Common myeloid progenitor, CD34-positive (primary cell): ENCODE results near the gene INSR.

Experiments used
- CTCF ChIA-PET: fragments of 350-600 bp; sonication (Branson Sonifier 250); formaldehyde crosslinking; loops from one replicate; lab custom pipeline; 2021; ENCODE audit warnings: antibody characterized with exemption; lab: Charles Lee
- POLR2A ChIA-PET: fragments of 350-600 bp; sonication (Branson Sonifier 250); formaldehyde crosslinking; loops from one replicate; lab custom pipeline; 2021; ENCODE audit warnings: antibody characterized with exemption; lab: Charles Lee
- DNase-seq, 3 donors: peaks; one replicate each; pipeline versions ENCODE4 v3.0.0 to v3.0.0-alpha.2; 2013
- H3K27ac ChIP-seq, 2 experiments: 1 replicate in 1 of 2; 2 replicates in 1 of 2; pipeline ENCODE4 v1.7.0; 2013; ENCODE audit warnings: inconsistent platforms in 2 of 2, low read length in 2 of 2, mild to moderate bottlenecking in 2 of 2, low read depth in 1 of 2, moderate library complexity in 1 of 2; ENCODE audit not compliant: severe bottlenecking in 2 of 2, insufficient read depth in 1 of 2, poor library complexity in 1 of 2
- H3K27me3 ChIP-seq, 5 experiments: replicated peaks in 2 of 5; 1 replicate in 3 of 5; 2 replicates in 2 of 5; pipeline versions ENCODE4 v1.6.1 to v1.7.0; 2013; ENCODE audit warnings: low read length in 4 of 5, mild to moderate bottlenecking in 2 of 5, moderate library complexity in 2 of 5, inconsistent platforms in 1 of 5; ENCODE audit not compliant: insufficient read depth in 5 of 5, control insufficient read depth in 4 of 5
- H3K36me3 ChIP-seq, 4 experiments: 1 replicate in 2 of 4; 2 replicates in 2 of 4; pipeline versions ENCODE4 v1.6.1 to v1.7.0; 2013; ENCODE audit warnings: low read length in 3 of 4, control low read depth in 1 of 4, mild to moderate bottlenecking in 1 of 4; ENCODE audit not compliant: control insufficient read depth in 4 of 4, insufficient read depth in 4 of 4
- H3K4me1 ChIP-seq, 4 experiments: 1 replicate in 3 of 4; 2 replicates in 1 of 4; pipeline versions ENCODE4 v1.6.1 to v1.7.1; 2013; ENCODE audit warnings: low read length in 3 of 4, mild to moderate bottlenecking in 3 of 4, control low read depth in 1 of 4, inconsistent platforms in 1 of 4, moderate library complexity in 1 of 4; ENCODE audit not compliant: control insufficient read depth in 4 of 4, insufficient read depth in 4 of 4; ENCODE audit errors: control extremely low read depth in 1 of 4
- H3K4me3 ChIP-seq, 7 experiments: 1 replicate in 4 of 7; 2 replicates in 3 of 7; pipeline versions ENCODE4 v1.5.1 to v1.7.0; 2013; ENCODE audit warnings: mild to moderate bottlenecking in 7 of 7, low read length in 6 of 7, moderate library complexity in 6 of 7, inconsistent platforms in 2 of 7, low read depth in 2 of 7, control low read depth in 1 of 7; ENCODE audit not compliant: insufficient read depth in 4 of 7, control insufficient read depth in 1 of 7; ENCODE audit errors: extremely low read depth in 1 of 7
- H3K9me3 ChIP-seq, 5 experiments: 1 replicate in 4 of 5; 2 replicates in 1 of 5; pipeline versions ENCODE4 v1.6.1 to v1.7.1; 2013; ENCODE audit warnings: low read length in 4 of 5, mild to moderate bottlenecking in 2 of 5, inconsistent platforms in 1 of 5, low read depth in 1 of 5, moderate library complexity in 1 of 5; ENCODE audit not compliant: control insufficient read depth in 4 of 5, insufficient read depth in 2 of 5; ENCODE audit errors: control extremely low read depth in 1 of 5
- WGBS: methylation state at CpG from one replicate; pipeline ENCODE4 v1.1.5; 2013; ENCODE audit not compliant: insufficient coverage; 5-methylcytosine and 5-hydroxymethylcytosine counted together

Gene INSR

GRCh38 chr19:7333198-7334118 is 39.2 kb upstream of the INSR start:
- ChIA-PET POLR2A (no interaction called here), CTCF (interaction anchor here (0.7 to 1.5 kb wide), 3 partner anchors 8 to 189 kb away, joined by 3 to 4 read pairs (median 3); no protein-coding TSS in a partner anchor)
- H3K27me3 ChIP-seq = no peaks in the 10 kb centered on the region
- no peak overlapping the region for H3K4me3 ChIP-seq
- no peaks in the 10 kb centered on the region for H3K9me3 ChIP-seq
- DNase-seq = peak in 2 of 3 donors; percentile 42 to 46
- 79% methylated on average over 14 of the region's 17 CpGs for WGBS
- peaks cover 10 to 41% (median 28%) of the 10 kb centered on the region in 4 experiments for H3K4me1 ChIP-seq
- H3K36me3 ChIP-seq = no peaks in the 10 kb centered on the region
- no peak overlapping the region for H3K27ac ChIP-seq

- Histone ChIP-seq H3K9me3 (no peaks in the 10 kb centered on the region), H3K4me1 (peaks cover 0 to 23% (median 10%) of the 10 kb centered on the region in 4 experiments), H3K4me3 (no peak overlapping the region), H3K27ac (no peak overlapping the region), H3K36me3 (no peaks in the 10 kb centered on the region), H3K27me3 (no peaks in the 10 kb centered on the region)
- POLR2A ChIA-PET = no interaction called here
- 96% methylated on average over 4 of the region's 4 CpGs for WGBS
- DNase-seq = no peak
- CTCF ChIA-PET = no interaction called here
Measured at GRCh38 chr19:7331446-7331845, 37.2 kb upstream of the INSR start.

GRCh38 chr19:7328647-7329046 is 34.4 kb upstream of the INSR start:
- Histone ChIP-seq H3K27me3 (no peaks in the 10 kb centered on the region), H3K4me1 (peaks cover 0 to 8% (median 3%) of the 10 kb centered on the region in 4 experiments), H3K9me3 (peaks cover 0 to 7% (median 0%) of the 10 kb centered on the region in 5 experiments), H3K4me3 (no peak overlapping the region), H3K36me3 (no peaks in the 10 kb centered on the region), H3K27ac (no peak overlapping the region)
- peak in 1 of 3 donors; percentile 46 for DNase-seq
- ChIA-PET CTCF (interaction anchor here (0.6 to 3.3 kb wide), 5 partner anchors 12 to 179 kb away, joined by 3 to 34 read pairs (median 5); no protein-coding TSS in a partner anchor), POLR2A (no interaction called here)
- WGBS = 94% methylated on average over 3 of the region's 4 CpGs

GRCh38 chr19:7327802-7328201 is 33.6 kb upstream of the INSR start:
- Histone ChIP-seq H3K27me3 (no peaks in the 10 kb centered on the region), H3K4me3 (no peak overlapping the region), H3K36me3 (no peaks in the 10 kb centered on the region), H3K4me1 (peaks cover 0 to 3% (median 0%) of the 10 kb centered on the region in 4 experiments), H3K9me3 (peaks cover 0 to 7% (median 0%) of the 10 kb centered on the region in 5 experiments), H3K27ac (no peak overlapping the region)
- no peak for DNase-seq
- no CpG with 5 or more reads among the region's 1 CpG for WGBS
- ChIA-PET CTCF (interaction anchor here (1.4 to 3.3 kb wide), 2 partner anchors 12 to 13 kb away, joined by 3 to 34 read pairs; no protein-coding TSS in a partner anchor), POLR2A (no interaction called here)

GRCh38 chr19:7326105-7326877 is 32.1 kb upstream of the INSR start:
- H3K27ac ChIP-seq = no peak overlapping the region
- peaks cover 0 to 7% (median 0%) of the 10 kb centered on the region in 5 experiments for H3K9me3 ChIP-seq
- H3K4me1 ChIP-seq = peaks cover 0 to 3% (median 0%) of the 10 kb centered on the region in 4 experiments
- no peaks in the 10 kb centered on the region for H3K27me3 ChIP-seq
- H3K36me3 ChIP-seq = no peaks in the 10 kb centered on the region
- ChIA-PET POLR2A (interaction anchor here (0.6 kb wide), 2 partner anchors 36 to 93 kb away, joined by 3 to 6 read pairs; no protein-coding TSS in a partner anchor), CTCF (interaction anchor here (0.8 to 1.4 kb wide), 5 partner anchors 11 to 177 kb away, joined by 3 to 8 read pairs (median 3); no protein-coding TSS in a partner anchor)
- 86% methylated on average over 6 of the region's 10 CpGs for WGBS
- peak in 1 of 3 donors; percentile 45 for DNase-seq
- H3K4me3 ChIP-seq = no peak overlapping the region

GRCh38 chr19:7318176-7318575 is 24.0 kb upstream of the INSR start:
- Histone ChIP-seq H3K9me3 (peaks cover 0 to 4% (median 0%) of the 10 kb centered on the region in 5 experiments), H3K27me3 (no peaks in the 10 kb centered on the region), H3K27ac (no peak overlapping the region), H3K4me3 (no peak overlapping the region), H3K4me1 (no peaks in the 10 kb centered on the region), H3K36me3 (no peaks in the 10 kb centered on the region)
- POLR2A ChIA-PET = no interaction called here
- DNase-seq = no peak
- WGBS = no CpG with 5 or more reads among the region's 2 CpGs
- CTCF ChIA-PET = interaction anchor here (0.7 kb wide), 1 partner anchor 181 kb away, joined by 3 read pairs; no protein-coding TSS in a partner anchor
